Lower leg skin (tissue), 3 donors: Measurements from ENCODE around the gene TMEM218.

Experiments
- POLR2A ChIP-seq, 2 donors: fragments of 450-650 bp; IDR thresholded peaks; one replicate each; pipeline ENCODE4 v1.6.1; 2016 to 2017; ENCODE audit warnings: antibody characterized with exemption in 2 of 2, mild to moderate bottlenecking in 1 of 2, moderate library complexity in 1 of 2
- TF ChIP-seq, protein P1 (sequence below), 3 donors: fragments of 450-650 bp; IDR thresholded peaks; one replicate each; pipeline ENCODE4 v1.5.1; 2016; ENCODE audit warnings: antibody characterized with exemption in 3 of 3, mild to moderate bottlenecking in 3 of 3, moderate library complexity in 2 of 3

DNA sequence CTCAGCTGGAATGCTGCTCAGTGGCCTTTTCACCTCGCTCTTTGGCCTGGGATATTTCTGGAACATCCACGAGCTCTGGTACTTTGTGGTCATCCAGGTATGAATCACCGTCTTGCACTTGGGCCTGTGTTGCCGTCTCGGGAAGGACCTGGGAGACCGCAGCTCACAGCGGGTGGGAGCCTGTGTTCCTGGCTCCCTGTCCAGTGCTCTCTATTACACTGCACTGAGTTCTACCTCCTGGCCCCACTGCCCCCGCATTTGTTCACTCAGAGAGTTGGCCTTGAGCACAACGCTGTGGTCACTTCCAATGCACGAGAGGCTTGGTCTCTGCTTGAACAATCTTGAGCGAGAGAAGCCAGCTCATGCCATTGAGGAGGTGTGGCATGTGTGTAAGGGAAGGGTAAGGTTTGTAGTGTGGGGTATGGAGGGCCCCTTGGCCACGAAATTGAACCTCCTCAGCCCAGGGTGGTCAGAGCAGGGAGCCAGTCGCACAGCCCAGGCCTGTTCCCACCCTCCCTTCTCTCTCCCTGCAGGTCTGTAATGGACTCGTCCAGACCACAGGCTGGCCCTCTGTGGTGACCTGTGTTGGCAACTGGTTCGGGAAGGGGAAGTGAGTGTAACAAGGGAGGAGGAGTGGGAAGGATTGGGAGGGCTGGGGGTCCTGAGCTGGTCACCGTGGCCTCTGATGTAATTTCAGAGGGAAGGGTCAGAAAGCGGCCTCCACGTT lies 32.1 kb downstream of the TMEM218 start:
- TF ChIP-seq, protein P1, sequence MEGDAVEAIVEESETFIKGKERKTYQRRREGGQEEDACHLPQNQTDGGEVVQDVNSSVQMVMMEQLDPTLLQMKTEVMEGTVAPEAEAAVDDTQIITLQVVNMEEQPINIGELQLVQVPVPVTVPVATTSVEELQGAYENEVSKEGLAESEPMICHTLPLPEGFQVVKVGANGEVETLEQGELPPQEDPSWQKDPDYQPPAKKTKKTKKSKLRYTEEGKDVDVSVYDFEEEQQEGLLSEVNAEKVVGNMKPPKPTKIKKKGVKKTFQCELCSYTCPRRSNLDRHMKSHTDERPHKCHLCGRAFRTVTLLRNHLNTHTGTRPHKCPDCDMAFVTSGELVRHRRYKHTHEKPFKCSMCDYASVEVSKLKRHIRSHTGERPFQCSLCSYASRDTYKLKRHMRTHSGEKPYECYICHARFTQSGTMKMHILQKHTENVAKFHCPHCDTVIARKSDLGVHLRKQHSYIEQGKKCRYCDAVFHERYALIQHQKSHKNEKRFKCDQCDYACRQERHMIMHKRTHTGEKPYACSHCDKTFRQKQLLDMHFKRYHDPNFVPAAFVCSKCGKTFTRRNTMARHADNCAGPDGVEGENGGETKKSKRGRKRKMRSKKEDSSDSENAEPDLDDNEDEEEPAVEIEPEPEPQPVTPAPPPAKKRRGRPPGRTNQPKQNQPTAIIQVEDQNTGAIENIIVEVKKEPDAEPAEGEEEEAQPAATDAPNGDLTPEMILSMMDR (IDR thresholded peaks at IDR 0.05), result no peak
- TF ChIP-seq POLR2A (IDR thresholded peaks at IDR 0.05), result no peak
